GM18520 (cell line): ENCODE results near the gene LMO4.

Experiments used
- ATAC-seq: cut with Tn5 transposase; IDR thresholded peaks from one replicate; pipeline ENCODE4 v1.9.1; 2021; ENCODE audit not compliant: unreplicated experiment

LMO4 gene

GRCh38 chr1:87328272-87329050 is at the start of gene LMO4:
Gene LMO4, plus strand, starts transcription at chr1:87328880. Its CDS starts 3,136 bp downstream, at chr1:87332016.
- peak; percentile 80 for ATAC-seq

GRCh38 chr1:87279536-87279875 is 49.2 kb upstream of the LMO4 start:
- ATAC-seq = no peak

- ATAC-seq = no peak
Observed at GRCh38 chr1:87279966-87280535, 48.6 kb upstream of the LMO4 start.

GRCh38 chr1:87284456-87285240 is 44.0 kb upstream of the LMO4 start:
- no peak for ATAC-seq

- no peak for ATAC-seq
Observed at GRCh38 chr1:87291107-87291506, 37.6 kb upstream of the LMO4 start.

- no peak for ATAC-seq
Observed at GRCh38 chr1:87292684-87293493, 35.8 kb upstream of the LMO4 start.

- no peak for ATAC-seq
Observed at GRCh38 chr1:87294633-87295032, 34.0 kb upstream of the LMO4 start.

GRCh38 chr1:87295445-87296110 is 33.1 kb upstream of the LMO4 start:
- no peak for ATAC-seq

- ATAC-seq = no peak
Observed at GRCh38 chr1:87296206-87296605, 32.5 kb upstream of the LMO4 start.

GRCh38 chr1:87299661-87300060 is 29.0 kb upstream of the LMO4 start:
- ATAC-seq = no peak

- ATAC-seq = no peak
Observed at GRCh38 chr1:87300628-87301027, 28.1 kb upstream of the LMO4 start.

- no peak for ATAC-seq
Observed at GRCh38 chr1:87305151-87305550, 23.5 kb upstream of the LMO4 start.

GRCh38 chr1:87305762-87306161 is 22.9 kb upstream of the LMO4 start:
- ATAC-seq = no peak

- ATAC-seq = no peak
Observed at GRCh38 chr1:87307306-87307705, 21.4 kb upstream of the LMO4 start.

GRCh38 chr1:87307931-87308330 is 20.7 kb upstream of the LMO4 start:
- no peak for ATAC-seq

- ATAC-seq = no peak
Observed at GRCh38 chr1:87314091-87314490, 14.6 kb upstream of the LMO4 start.

GRCh38 chr1:87318056-87318650 is 10.5 kb upstream of the LMO4 start:
- ATAC-seq = peak; percentile 73

- ATAC-seq = no peak
Observed at GRCh38 chr1:87318806-87319205, 9.9 kb upstream of the LMO4 start.

GRCh38 chr1:87325982-87326738 is 2.5 kb upstream of the LMO4 start:
- ATAC-seq = no peak
